CD4-positive, alpha-beta T cell treated with Interleukin-15 for 1 hour (primary cell): ENCODE results near the gene CTRL.
A peak's percentile ranks its signal among the peaks of the same experiment; 100 is the strongest.
"Not testable (repeated sequence)": the region's sequence is repeated elsewhere in the genome, so short reads cannot be mapped to it uniquely, and the experiment has no call there.

Experiments used
- DNase-seq: peaks from one replicate; pipeline ENCODE4 v3.0.0-alpha.2; 2020

Gene CTRL

DNA sequence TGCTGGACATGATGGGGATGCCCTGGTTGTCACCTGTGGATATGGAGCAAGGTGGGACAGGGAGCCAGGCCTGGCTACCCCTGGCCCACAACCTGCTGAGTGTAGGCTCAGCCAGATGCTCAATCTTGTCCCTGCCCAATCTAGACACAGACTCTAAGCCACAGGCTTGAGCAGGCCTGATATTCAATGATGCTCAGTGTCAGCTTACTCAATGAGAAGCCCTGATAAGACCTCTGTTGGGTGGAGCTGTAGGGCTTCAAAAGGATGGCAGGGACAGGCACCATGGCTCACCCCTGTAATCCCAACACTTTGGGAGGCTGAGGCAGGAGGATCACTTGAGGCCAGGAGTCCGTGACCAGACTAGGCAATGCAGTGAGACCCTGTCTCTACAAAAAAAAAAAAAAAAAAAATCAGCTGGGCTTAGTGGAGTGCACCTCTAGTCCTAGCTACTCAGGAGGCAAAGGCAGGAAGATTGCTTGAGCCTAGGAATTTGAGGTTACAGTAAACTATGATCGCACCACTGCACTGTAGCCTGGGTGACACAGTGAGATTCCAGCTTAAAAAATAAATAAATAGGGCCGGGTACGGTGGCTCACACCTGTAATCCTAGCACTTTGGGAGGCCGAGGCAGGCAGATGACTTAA lies 8.9 kb upstream of the CTRL start:
- no peak for DNase-seq

GRCh38 chr16:67939507-67940445 lies 8.1 kb upstream of the CTRL start:
- DNase-seq, result peak; percentile 35

- not testable (repeated sequence) for DNase-seq
Measured at GRCh38 chr16:67937713-67938112, 6.1 kb upstream of the CTRL start.

DNA sequence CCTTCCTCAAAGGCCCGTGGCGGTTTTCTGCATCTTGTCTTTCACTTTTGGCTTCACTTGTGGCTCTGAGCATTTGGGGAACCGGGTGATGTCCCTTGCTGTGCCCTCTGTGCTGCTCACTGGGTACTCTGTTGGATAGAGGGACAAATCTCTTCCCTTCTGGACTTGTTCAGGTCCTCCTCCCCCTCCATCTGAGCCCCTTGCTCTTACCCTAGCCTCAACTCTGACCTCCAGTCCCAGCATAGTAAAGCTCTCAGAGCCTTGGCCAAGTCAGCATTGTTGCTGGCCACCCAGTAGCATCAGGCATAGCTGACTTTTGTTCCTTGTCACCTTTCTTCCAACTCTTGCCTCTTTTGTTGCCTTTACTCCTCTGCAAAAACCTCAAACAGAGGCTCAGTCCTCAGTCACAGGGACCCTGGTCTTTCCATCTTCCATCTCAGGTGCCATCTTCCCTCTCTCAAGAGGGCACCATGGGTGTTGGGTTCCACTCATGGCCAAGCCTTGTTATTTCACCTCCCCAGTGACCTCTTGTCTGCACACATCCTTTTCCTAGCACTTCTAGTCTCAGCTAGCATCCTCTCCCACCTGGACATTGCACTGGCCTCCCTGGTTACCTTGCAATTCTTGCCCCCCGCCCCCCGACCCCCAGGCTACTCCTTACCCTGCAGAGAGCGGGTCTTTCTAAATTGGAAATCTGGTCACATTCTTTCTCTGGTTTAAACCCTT lies 5.4 kb upstream of the CTRL start:
- DNase-seq, result peak; percentile 82

GRCh38 chr16:67936124-67936879 lies 4.6 kb upstream of the CTRL start, which contains the start of gene PSMB10:
TSS of gene PSMB10 (minus strand) at chr16:67936850. CDS start at chr16:67936749, 101 bp downstream.
- peak; percentile 24 for DNase-seq

DNA sequence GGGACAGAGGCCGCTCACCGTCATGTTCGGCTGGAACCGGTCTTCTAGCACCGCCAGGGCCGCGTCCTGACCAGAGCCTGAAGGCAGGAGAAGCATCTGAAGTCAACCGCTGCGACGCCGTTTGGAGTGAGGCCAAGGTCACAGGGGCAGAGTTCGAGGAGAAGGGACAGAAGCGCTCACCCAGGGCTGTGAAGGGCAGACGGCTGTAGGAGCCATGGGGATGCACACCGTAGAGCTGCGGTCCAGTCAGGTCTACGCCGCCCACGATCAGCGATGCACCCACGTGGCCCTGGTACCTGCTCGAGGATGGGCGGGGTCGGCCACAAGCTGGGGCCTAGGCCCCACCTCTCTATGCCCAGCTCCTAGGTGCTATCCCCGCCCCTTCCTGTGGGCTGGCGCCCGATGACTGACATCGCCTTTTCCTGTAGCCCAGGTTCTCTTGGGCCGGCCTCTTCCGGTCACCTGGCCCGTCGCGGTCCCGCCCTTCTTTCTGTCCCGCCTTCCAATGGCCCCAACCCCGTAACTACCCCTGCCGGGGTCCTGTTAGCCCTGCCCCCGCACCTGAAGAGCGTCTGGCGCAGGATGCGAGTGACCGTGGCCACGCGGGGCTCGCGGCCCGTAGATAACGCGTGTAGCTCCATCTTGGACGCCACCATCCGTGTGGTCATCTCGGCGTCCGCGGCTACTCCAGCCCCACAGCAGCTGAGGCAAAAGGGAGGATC lies 3.9 kb upstream of the CTRL start:
- DNase-seq, result peak; percentile 97

DNA sequence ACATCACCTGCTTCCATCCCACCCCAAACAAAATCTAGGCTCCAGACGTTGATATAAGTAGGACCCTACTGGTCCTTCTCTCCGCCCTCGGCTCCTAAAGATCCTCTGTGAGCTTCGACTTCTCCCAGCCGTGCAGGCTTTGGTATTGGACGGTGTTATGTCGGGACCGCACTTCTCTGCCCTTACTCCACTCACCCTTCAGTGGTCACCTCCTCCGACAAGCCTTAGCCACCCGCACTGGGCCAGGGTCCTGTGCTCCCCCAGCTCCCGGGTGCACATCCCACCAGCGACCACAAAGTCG lies 3.4 kb upstream of the CTRL start:
- DNase-seq, result no peak

- no peak for DNase-seq
Measured at GRCh38 chr16:67934306-67935100, 2.8 kb upstream of the CTRL start.

- DNase-seq, result no peak
Measured at GRCh38 chr16:67933805-67934204, 2.1 kb upstream of the CTRL start.

- DNase-seq, result no peak
Measured at GRCh38 chr16:67932462-67932840, 789 bp upstream of the CTRL start.

GRCh38 chr16:67930678-67931211 lies 917 bp downstream of the CTRL start:
- DNase-seq, result no peak

DNA sequence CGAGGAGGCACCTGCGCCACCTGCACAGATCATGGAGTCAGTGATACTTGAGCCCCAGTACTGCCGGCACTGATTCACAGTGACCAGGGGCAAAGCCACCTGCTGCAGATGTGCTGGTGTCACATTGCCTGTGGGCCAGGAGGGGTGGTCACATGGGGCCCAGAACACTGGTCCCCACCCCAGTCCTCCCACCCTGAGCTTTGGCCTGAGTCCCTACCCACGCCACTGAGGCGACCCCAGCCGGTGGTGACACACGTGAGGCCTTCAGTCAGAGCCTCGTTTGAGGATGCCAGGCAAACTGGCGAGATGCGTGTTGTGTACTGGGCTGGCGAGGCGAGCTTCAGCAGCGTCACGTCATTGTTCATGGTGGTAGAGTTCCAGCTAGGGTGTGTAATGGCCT lies 1.5 kb downstream of the CTRL start:
- DNase-seq, result no peak

DNA sequence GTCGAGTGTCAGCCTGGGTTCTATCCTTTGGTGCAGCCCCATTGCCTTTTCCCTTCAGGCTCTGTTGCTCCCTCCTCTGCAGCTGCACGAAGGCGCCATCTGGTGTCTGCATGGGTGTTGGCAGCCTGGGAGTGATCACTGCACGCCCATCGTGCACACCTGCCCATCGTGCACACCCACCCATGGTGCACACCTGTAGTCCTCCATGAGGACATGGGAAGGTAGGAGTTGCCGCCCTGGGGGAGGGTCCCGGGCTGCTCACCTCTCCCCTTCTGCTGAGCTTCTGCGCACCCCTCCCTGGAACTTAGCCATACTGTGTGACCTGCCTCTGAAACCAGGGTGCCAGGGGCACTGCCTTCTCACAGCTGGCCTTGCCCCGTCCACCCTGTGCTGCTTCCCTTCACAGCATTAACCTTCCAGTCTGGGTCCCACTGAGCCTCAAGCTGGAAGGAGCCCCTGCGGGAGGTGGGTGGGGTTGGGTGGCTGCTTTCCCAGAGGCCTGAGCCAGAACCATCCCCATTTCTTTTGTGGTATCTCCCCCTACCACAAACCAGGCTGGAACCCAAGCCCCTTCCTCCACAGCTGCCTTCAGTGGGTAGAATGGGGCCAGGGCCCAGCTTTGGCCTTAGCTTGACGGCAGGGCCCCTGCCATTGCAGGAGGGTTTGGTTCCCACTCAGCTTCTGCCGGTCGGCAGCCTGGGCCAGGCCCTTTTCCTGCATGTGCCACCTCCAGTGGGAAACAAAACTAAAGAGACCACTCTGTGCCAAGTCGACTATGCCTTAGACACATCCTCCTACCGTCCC lies 2.9 kb downstream of the CTRL start:
- DNase-seq, result peak; percentile 73

DNA sequence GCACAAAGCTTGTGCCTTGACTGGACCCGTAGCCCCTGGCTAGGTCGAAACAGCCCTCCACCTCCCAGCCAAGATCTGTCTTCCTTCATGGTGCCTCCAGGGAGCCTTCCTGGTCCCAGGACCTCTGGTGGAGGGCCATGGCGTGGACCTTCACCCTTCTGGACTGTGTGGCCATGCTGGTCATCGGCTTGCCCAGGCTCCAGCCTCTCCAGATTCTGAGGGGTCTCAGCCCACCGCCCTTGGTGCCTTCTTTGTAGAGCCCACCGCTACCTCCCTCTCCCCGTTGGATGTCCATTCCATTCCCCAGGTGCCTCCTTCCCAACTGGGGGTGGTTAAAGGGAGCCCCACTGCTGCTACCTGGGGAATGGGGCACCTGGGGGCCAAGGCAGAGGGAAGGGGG lies 3.5 kb downstream of the CTRL start:
- DNase-seq, result no peak

- DNase-seq, result no peak
Measured at GRCh38 chr16:67927131-67927941, 4.3 kb downstream of the CTRL start.

- no peak for DNase-seq
Measured at GRCh38 chr16:67926181-67926750, 5.4 kb downstream of the CTRL start.

- DNase-seq, result no peak
Measured at GRCh38 chr16:67924140-67924906, 7.3 kb downstream of the CTRL start.
